Measurements from ENCODE around the gene JSRP1.
A peak's percentile ranks its signal among the peaks of the same experiment; 100 is the strongest.

Gene JSRP1, protein sequence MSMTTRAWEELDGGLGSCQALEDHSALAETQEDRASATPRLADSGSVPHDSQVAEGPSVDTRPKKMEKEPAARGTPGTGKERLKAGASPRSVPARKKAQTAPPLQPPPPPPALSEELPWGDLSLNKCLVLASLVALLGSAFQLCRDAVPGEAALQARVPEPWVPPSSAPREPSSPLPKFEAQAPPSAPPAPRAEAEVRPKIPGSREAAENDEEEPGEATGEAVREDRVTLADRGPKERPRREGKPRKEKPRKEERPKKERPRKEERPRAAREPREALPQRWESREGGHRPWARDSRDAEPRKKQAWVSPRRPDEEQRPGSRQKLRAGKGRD

GRCh38 chr19:2255982-2256685 is at the start of gene JSRP1:
Gene JSRP1 (minus strand): TSS chr19:2256417. CDS start chr19:2255314, 1,103 bp downstream.
- DNase-seq = no peak

- DNase-seq = no peak
These were observed 49.4 kb upstream of the JSRP1 start for GRCh38 chr19:2305452-2306280.

DNA sequence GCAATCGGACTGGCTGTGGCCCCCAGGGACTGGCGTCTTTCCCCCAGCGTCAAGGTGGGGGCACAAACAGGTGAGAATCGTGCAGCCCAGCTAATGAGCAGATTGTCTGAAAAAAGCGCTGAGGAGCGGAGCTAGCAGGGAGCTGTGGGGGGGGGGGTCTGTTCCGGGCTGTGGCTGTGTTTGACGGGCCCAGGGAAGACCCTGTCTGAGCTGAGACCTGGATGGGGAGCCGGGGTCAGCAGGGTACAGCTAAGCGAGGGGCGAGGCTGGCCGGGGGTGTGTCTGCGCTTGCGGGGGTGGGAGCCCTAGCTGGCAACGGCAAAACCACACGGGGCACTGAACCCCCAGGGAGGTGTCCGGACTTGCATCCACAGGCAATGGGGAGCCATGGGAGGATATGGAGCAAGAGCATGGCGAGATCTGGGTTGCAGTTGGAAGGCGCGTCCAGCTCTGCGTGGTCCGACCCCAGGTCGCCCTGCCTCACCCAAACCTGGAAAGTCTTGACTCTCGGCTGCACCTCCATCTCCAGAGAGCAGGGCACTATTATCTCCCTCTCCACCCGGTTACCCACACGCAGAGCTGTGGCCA is 47.1 kb upstream of the JSRP1 start:
- DNase-seq = no peak

DNA sequence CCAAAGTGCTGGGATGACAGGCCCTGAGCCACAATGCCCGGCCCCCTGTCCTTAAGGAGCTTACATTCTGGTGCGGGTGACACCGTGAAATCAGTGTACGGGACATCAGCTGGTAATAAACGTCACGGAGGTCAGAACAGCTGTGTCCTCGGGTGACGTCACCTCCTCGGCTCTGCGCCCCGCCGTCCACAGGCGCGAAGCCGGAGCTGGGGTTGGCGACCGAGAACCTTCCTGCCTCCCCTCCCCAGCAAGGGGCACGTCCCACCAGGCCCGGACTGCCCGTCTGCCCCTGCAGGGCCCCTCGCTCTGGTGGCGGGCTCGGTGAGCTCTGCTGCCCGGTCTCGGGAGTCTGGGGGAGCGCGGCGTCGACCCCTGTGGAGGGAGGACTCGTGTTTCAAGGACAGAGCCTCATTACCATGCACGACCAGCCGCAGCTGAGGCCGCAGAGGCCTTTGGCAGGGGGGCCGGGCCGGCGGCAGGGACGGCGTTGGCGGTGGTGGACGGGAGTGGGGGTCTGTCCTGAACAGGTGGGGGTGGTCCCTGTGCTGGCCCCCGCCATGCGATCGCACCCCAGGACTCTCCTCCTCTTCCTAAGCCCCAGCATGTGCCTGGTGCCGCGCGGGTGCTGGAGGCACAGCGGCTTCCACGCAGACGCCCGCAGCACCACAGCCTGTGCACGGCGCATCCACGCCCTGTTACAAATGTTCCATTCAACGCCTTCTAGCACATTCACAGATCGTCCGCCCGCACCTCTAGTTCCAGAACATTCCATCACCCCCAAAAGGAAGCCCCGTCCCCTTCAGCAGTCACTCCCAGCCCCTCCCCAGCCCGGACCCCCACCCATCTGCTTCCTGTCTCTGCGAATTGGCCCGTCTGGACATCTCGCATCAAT is 46.3 kb upstream of the JSRP1 start:
- DNase-seq = no peak

DNA sequence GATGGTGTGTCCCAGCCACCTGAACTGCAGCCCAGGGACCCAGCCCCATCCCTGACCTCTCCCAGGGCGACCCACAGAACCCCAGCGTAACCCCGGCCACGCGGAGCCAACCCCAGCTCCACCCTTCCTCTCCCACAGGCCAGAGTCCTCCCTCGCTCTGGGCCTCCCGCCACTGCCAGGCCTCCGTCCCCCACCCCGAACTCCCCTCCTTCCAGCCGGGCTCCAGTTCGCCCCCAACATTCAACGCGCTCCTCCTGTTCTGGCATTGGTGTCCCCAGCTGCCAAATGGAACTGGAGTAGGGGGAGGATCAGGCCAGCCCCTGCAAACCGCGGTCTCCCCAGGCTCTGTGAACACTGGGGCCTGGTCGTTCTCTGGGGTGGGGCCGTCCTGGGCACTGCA is 44.3 kb upstream of the JSRP1 start:
- no peak for DNase-seq

DNA sequence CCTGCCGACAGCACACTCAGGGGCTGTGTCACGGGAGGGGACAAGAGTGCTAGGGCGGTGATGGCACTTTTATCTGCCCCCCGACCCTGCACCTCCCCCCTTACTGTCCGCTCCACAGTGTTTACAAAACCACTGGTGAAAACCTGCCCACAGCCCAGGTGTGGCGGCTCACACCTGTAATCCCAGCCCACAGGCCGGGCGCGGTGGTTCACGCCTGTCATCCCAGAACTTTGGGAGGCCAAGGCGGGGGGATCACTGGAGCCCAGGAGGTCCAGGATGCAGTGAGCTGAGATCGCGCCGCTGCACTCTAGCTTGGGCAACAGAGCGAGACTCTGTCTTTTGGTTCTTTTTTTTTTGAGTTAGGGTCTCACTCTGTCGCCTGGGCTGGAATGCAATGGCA is 39.9 kb upstream of the JSRP1 start:
- DNase-seq = no peak

DNA sequence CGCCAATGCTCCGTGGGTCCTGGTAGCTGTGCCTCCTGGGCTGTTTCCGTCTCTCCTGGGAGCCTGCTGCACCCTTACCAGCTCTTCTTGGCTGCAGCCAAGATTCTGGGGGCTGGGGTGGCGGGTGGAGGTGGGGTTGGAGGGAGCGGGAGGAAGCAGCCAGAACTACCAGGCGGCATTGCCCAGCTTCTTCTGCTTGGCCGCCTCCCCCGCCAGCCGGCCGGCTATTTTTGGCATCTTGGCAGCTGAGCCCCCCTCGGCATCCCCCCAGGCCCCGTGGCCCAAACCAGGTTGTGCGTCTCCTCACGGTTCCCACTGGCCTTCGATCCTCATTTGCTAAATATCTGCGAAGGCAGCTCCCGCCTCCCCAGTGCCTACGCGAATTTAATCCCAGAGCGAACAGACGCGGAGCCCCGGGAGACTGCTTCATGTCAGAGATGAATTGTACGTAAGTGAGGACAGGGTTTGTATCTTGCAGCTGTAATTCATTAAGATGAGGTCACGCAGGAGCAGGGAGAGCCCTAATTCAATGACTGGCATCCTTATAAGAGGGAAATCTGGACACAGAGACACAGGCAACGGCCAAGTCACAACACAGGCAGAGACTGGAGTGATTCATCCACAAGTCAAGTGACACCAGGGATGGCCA is 38.6 kb upstream of the JSRP1 start:
- peak; percentile 74 for DNase-seq

- DNase-seq = no peak
These were observed 35.1 kb upstream of the JSRP1 start for GRCh38 chr19:2291185-2291751.

GRCh38 chr19:2290441-2291184 is 34.4 kb upstream of the JSRP1 start:
- DNase-seq = peak; percentile 47

DNA sequence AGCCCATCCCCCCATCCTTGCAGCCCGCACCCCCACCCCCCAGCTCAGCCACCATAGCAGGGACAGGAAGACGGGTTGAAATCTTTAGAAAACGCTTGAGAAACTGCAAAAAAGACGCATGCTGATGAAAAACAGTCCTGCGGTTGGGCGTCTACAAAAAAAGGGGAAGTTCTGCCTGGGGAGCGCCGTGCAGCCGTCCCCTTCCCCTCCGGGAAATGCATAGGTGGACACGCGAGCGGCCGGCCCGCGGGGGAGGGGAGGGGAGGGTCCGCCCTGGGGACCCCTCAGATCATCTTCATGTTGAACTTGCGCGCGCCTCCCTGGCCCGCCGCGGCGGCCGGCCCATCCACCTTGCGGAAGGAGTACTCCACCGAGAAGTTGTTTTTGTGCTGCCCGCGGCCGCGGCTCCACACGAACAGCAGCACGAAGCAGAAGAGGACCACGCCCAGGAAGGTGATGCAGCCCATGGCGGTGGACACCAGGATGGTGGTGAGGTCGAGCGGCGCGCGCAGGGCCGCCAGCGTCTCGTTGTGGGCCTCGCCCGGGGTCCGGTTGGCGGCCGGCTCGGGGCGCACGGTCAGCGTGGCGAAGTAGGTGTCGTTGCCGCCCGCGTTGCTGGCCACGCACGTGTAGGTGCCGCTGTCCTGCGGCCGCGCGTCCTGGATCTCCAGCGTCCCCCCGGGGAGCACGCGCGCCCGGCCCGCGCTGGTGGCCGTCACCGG is 33.7 kb upstream of the JSRP1 start:
- DNase-seq = no peak

DNA sequence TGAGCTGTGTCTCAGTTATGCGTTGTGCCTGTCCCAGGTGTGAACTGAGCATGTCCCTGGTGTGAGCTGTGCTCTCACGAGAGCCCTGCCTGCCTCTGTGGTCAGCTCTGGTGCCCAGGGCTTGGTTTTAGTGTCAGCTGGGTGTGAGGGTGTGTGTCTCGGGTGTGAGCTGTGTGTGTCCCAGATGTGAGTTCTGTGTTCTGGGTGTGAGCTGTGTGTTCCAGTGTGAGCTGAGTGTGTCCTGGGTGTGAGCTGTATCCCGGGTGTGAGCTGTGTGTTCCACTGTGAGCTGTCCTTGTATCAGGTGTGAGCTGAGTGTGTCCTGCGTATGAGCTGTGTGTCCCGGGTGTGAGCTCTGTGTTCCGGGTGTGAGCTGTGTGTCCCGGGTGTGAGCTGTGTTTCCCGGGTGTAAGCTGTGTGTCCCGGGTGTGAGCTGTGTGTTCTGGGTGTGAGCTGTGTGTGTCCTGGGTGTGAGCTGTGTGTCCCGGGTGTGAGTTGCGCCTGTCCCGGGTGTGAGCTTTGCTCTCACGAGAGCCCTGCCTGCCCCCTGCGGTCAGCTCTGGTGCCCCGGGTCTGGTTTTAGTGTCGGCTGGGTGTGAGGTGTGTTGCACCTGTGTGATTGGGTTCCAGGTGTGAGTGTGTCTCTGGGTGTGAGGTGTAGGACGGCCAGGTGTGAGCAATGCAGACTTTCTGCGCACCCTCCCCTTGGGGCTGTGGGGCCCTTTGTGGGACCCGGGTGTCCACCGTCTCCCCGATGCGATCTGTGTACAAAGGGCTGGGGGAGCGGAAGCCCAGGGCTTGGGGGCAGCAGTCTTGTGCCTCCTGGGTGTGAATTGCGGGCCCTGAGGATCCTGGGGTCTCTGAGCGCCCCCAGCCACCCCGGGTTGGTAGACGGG is 32.8 kb upstream of the JSRP1 start:
- DNase-seq = no peak

DNA sequence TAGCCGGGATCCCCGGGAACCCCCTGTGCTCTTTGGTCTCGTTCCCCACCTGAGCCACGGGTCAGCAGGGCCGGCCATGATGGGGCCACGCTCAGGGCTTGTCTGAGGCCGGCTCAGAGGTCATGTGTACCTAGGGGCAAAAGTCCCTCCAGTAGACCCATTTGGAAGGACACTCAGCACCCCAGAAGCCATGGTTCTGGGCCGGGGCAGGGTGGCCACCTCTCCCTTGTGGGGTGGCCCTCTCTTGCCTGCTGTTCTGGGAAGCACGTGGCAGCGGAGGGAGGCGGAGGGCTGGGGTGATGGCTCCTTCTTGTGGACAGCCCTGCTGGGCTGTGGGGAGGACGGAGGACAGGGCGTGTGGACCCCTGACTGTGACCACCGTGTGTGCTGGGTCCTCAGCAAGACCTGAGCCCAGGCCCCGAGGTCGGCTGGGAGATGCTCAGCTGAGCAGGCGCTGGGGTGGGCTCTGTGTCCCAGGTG is 32.2 kb upstream of the JSRP1 start:
- DNase-seq = peak; percentile 56

- DNase-seq = no peak
These were observed 31.5 kb upstream of the JSRP1 start for GRCh38 chr19:2287585-2288337.

DNA sequence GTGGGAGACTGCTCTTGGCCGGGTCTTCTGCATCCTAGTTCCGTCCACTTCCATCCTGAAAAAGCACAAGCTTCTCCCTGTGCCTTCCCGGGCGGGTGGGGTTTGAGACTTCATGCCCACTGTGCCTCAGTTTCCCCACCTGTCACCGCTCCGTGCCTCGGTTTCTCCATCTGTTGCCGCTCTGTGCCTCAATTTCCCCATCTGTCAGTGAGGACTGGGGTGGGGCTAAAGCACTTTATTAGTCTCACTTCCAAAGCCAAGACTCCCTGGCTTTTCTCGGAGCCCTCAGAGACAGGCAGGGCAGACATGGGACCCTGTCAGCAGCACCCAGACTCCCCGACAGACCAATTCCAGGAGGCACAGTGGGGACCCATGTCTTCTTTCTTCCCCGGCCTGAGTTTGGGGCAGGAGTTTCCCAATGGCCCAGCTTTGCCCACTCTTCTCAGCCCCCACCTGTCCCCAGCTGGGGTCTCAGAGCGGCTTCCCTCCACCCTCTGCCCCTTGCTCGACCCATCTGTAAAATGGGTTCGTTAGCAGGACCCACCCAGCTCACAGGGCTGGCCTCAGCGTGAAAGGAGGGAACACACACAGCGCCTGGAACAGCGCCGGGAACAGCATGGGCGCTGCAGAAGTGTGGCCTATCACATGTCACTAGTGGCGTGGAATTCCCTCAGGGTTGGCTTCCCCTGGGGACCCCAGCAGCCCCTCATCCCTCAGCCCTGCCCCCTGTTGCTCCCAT is 30.4 kb upstream of the JSRP1 start:
- DNase-seq = no peak

- DNase-seq = no peak
These were observed 27.8 kb upstream of the JSRP1 start for GRCh38 chr19:2283835-2284507.

DNA sequence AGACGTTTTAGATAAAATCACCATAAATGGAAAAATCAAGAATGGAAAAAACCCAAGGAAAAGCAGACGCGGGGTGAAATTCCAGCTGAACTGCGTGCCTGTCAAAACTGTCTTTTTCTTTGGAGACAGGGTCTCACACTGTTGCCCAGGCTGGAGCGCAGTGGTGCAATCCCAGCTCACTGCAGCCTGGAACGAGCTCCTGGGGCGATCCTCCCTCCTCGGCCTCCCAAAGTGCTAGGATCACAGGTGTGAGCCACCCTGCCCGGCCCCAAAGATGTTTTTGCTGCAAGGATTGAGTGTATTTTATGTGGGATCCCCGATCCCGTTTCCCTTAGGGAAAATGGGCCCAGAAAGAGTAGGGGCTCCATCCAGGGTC is 26.6 kb upstream of the JSRP1 start:
- no peak for DNase-seq

All from NCI-H2171 treated with DMSO at 0.1 percent for 48 hours (cell line).